Adrenal gland (tissue), 5 donors: ENCODE data around the gene ZNF598.

Source experiments
- CTCF ChIP-seq, 6 experiments: fragments of 450-650 bp in 4 of 6; fragments of 200-600 bp in 2 of 6; sonication (generic) in 1 of 6; IDR thresholded peaks; 1 replicate in 5 of 6; 2 replicates in 1 of 6; pipeline versions ENCODE4 v1.5.1 to v1.8.0; 2016 to 2021; ENCODE audit warnings: antibody characterized with exemption in 6 of 6, mild to moderate bottlenecking in 2 of 6, moderate library complexity in 1 of 6
- POLR2A ChIP-seq, 2 donors: fragments of 450-650 bp; IDR thresholded peaks; one replicate each; pipeline ENCODE4 v1.6.1; 2017; ENCODE audit warnings: antibody characterized with exemption in 2 of 2, mild to moderate bottlenecking in 2 of 2, moderate library complexity in 1 of 2
- donor health status: DM: no; HTN: no; CAD: no.

DNA sequence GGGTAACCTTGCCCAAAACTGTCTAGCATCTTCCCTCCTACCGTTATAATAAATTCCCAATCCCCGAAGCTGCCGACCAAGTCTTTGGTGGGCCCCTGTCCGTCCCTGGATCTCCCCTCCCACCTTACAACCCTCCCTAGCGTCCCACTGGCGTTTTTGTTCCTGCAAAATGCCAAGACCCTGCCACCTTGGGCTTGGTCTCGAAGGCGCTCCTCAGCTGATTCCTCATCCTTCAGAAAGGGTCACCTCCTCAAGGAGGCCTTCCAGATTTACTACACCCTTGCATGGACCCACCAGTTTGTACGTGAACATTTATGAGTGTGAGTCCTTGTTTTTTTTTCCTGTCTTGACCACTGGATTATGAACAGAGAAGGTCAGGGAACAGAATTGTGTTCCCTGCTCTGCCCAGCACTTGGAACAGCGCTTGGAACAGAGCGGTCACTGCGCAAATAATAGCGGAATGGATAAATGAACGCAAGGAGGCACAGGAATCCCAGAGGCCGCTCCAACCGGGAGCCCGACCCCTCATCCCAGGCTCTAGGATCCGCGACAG, 26.6 kb downstream of the ZNF598 start:
- peak in 1 of 6 experiments; percentile 7 for TF ChIP-seq CTCF (IDR thresholded peaks at IDR 0.05)
- TF ChIP-seq POLR2A (IDR thresholded peaks at IDR 0.05) = no peak
